Kidney (tissue), 14 donors: Measurements from ENCODE around the gene CDK16. TPM values are rescaled to one million over a fixed set of nuclear protein-coding genes. Genes with fewer than 3 reads are reported as not detected.
A peak's percentile ranks its signal among the peaks of the same experiment; 100 is the strongest.

ENCODE experiments used
- DNase-seq, 5 donors: peaks; one replicate each; pipeline ENCODE4 v3.0.0-alpha.2; 2013 to 2020
- FAIRE-seq: peaks from 2 replicates; lab custom pipeline; 2012; peaks lifted over from hg19 to GRCh38; lab: Jason Lieb, UNC
- H3K27ac ChIP-seq, 2 donors: one replicate each; pipeline ENCODE4 v1.7.0; 2013; ENCODE audit warnings: low read depth in 2 of 2, low read length in 2 of 2, inconsistent platforms in 1 of 2
- H3K27me3 ChIP-seq: one replicate; pipeline ENCODE4 v1.7.1; 2013; ENCODE audit warnings: low read length, inconsistent platforms; ENCODE audit not compliant: control insufficient read depth, insufficient read depth
- H3K36me3 ChIP-seq, 3 donors: one replicate each; pipeline versions ENCODE4 v1.7.0 to v1.7.1; 2013; ENCODE audit warnings: low read length in 3 of 3, control low read depth in 1 of 3, inconsistent platforms in 1 of 3; ENCODE audit not compliant: insufficient read depth in 3 of 3, control insufficient read depth in 2 of 3
- H3K4me1 ChIP-seq, 3 donors: one replicate each; pipeline versions ENCODE4 v1.7.0 to v1.7.1; 2013; ENCODE audit warnings: low read length in 3 of 3, inconsistent platforms in 1 of 3, low read depth in 1 of 3; ENCODE audit not compliant: control insufficient read depth in 2 of 3, insufficient read depth in 2 of 3
- H3K4me3 ChIP-seq, 3 donors: one replicate each; pipeline versions ENCODE4 v1.7.0 to v1.8.1; 2013; ENCODE audit warnings: low read length in 3 of 3, control low read depth in 1 of 3, inconsistent platforms in 1 of 3
- H3K9ac ChIP-seq, 3 donors: one replicate each; pipeline versions ENCODE4 v1.7.0 to v1.7.1; 2013; ENCODE audit warnings: low read length in 3 of 3, control low read depth in 1 of 3, inconsistent platforms in 1 of 3
- H3K9me3 ChIP-seq, 3 donors: one replicate each; pipeline versions ENCODE4 v1.7.0 to v1.7.1; 2013; ENCODE audit warnings: low read length in 3 of 3, control low read depth in 1 of 3, inconsistent platforms in 1 of 3; ENCODE audit not compliant: control insufficient read depth in 2 of 3, insufficient read depth in 1 of 3
- intact Hi-C: fragments of 100-400 bp; cut with DNase I; formaldehyde crosslinking; loops from one replicate; pipeline ENCODE4 v1.11.1; 2022
- polyA plus RNA-seq: library from polyadenylated mRNA; stranded (reverse); fragments of 350-450 nt; fragmentation: Illumina TruSeq; extraction: RNeasy Lipid Tissue Mini Kit (QIAGEN cat#74804); gene quantifications from one replicate; pipeline ENCODE4 v1.2.3, GENCODE V29; 2014; ENCODE audit warnings: low read depth, low replicate concordance; ENCODE audit not compliant: insufficient read depth
- total RNA-seq: library from RNA; stranded (reverse); fragmentation: NEBNext Ultra II Directional; extraction: Animal tissue kit (Norgen Biotek cat#: 25700); gene quantifications from one replicate; pipeline ENCODE4 v1.2.1, GENCODE V29; 2021
- TF ChIP-seq, protein P1 (sequence below): IDR thresholded peaks from 3 replicates; pipeline ENCODE4 v1.5.1; 2012; ENCODE audit warnings: mild to moderate bottlenecking, moderate library complexity, borderline replicate concordance; ENCODE audit not compliant: insufficient read depth; ENCODE audit errors: extremely low read depth
- donor health status: control.
- donor health status: control.
- donor health status: control.
- donor health status: control.
- donor health status: control.
- donor health status: DM: yes; HTN: yes; CAD: no.
- donor health status: Normal renal cell carcinoma (clear cell type).

CDK16 gene
- total and polyA plus RNA-seq, 2 donors from 2014 or later: 89.1 to 96.1 TPM

DNA sequence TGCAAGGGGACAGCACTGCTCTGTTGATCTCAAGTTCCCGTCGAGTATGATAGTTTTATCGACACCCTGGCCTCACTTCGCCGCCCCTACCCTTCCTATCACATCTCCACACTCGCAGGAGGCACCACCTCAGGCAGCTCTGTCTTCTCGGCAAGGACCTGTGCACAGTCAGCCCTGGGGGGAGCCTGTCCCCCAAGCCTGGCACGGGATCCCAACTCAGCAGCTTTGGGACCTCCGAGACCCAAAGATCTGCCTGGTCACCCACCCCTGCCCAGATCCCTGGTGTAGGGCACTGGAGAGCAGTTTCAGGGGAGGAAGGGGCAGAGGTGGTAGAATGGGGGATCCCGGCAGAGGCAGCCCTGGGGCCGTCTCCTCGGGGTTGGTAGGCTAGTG, 42.9 kb upstream of the CDK16 start:
- DNase-seq (peak in 1 of 5 donors; percentile 57), FAIRE-seq (no peak)
- TF ChIP-seq, protein P1, sequence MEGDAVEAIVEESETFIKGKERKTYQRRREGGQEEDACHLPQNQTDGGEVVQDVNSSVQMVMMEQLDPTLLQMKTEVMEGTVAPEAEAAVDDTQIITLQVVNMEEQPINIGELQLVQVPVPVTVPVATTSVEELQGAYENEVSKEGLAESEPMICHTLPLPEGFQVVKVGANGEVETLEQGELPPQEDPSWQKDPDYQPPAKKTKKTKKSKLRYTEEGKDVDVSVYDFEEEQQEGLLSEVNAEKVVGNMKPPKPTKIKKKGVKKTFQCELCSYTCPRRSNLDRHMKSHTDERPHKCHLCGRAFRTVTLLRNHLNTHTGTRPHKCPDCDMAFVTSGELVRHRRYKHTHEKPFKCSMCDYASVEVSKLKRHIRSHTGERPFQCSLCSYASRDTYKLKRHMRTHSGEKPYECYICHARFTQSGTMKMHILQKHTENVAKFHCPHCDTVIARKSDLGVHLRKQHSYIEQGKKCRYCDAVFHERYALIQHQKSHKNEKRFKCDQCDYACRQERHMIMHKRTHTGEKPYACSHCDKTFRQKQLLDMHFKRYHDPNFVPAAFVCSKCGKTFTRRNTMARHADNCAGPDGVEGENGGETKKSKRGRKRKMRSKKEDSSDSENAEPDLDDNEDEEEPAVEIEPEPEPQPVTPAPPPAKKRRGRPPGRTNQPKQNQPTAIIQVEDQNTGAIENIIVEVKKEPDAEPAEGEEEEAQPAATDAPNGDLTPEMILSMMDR: no peak
- no peak overlapping the region for H3K9ac ChIP-seq
- no peaks in the 10 kb centered on the region for H3K9me3 ChIP-seq
- intact Hi-C loops: no loop called here
- H3K4me1 ChIP-seq: no peaks in the 10 kb centered on the region
- H3K27me3 ChIP-seq: peaks cover 6% of the 10 kb centered on the region
- no peak overlapping the region for H3K4me3 ChIP-seq
- no peak overlapping the region for H3K27ac ChIP-seq
- H3K36me3 ChIP-seq: peaks cover 0 to 23% (median 3%) of the 10 kb centered on the region in 3 donors

DNA sequence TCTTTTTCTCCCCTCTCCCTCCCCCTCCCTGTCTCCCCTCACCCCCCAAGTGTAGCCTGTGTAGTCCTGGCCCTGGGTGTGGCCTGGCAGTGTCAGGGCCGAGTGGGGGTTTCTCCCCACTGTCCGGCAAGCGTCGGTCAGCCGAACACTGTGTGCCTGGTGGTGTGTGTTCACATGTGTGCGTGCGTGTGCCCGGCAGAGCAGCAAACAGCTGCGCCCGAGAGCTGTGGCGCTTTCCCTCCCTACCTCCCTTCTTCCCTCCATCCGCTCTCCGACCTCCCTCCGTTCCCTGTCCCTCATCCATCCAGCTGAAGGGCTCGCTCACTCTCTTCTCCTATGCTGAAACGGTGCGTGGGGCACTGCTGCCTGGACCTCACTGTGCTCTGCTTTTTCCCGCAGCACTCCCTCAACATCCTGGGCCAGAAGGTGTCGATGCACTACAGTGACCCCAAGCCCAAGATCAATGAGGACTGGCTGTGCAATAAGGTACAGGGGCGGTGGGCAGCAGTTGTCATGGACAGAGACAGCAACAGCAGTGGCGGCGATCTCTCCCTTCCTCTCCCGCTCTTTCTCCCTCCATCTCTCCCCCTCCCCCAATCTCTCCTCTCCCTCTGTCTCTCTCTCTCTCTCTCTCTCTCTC, 42.3 kb upstream of the CDK16 start:
- no peaks in the 10 kb centered on the region for H3K4me1 ChIP-seq
- TF ChIP-seq, protein P1: no peak
- H3K27me3 ChIP-seq: peaks cover 6% of the 10 kb centered on the region
- no peaks in the 10 kb centered on the region for H3K9me3 ChIP-seq
- no peak overlapping the region for H3K9ac ChIP-seq
- peaks cover 0 to 22% (median 3%) of the 10 kb centered on the region in 3 donors for H3K36me3 ChIP-seq
- no peak overlapping the region for H3K4me3 ChIP-seq
- H3K27ac ChIP-seq: no peak overlapping the region
- peak in 1 of 5 donors; percentile 37 for DNase-seq
- intact Hi-C loops: no loop called here
- FAIRE-seq: no peak

DNA sequence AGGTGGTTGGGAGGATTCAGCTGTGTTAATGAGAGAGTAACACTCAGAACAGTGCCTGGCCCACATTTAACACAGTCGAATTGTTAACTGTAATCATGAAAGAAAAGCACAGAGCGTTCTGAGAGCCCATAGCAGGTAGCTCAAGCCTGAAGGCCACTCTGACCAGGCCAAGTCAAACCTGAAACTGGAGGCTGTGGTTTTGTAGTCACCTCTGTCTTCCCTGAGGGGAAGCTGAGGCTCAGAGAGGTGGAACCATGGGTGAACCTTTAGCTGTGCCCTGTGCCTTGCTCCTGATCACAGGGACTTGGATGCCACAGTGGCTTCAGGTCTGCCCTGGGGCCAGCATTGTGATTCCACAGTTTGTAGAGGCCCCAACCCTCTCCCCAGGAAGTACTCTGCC, 41.4 kb upstream of the CDK16 start:
- Histone ChIP-seq H3K9me3 (no peaks in the 10 kb centered on the region), H3K4me3 (no peak overlapping the region), H3K9ac (no peak overlapping the region), H3K4me1 (no peaks in the 10 kb centered on the region), H3K27me3 (peaks cover 6% of the 10 kb centered on the region), H3K27ac (no peak overlapping the region), H3K36me3 (peaks cover 0 to 14% (median 3%) of the 10 kb centered on the region in 3 donors)
- intact Hi-C loops: no loop called here
- DNase-seq (peak in 1 of 5 donors; percentile 15), FAIRE-seq (no peak)
- TF ChIP-seq, protein P1: no peak
